Left kidney (tissue), 2 donors: Measurements from ENCODE around the gene ANKK1. TPM values are rescaled to one million over a fixed set of nuclear protein-coding genes. Genes with fewer than 3 reads are reported as not detected.

Experiments
- DNase-seq: peaks from one replicate; pipeline ENCODE4 v3.0.0-alpha.2; 2013
- polyA plus RNA-seq: library from polyadenylated mRNA; unstranded; fragments of 120-200 nt; gene quantifications from one replicate; pipeline ENCODE4 v1.2.1, GENCODE V29; 2013; ENCODE audit not compliant: insufficient read length

Gene ANKK1
- polyA plus RNA-seq, 1 donor, result 0.60 TPM

- DNase-seq, result no peak
Observed at GRCh38 chr11:113377681-113378412, 9.7 kb upstream of the ANKK1 start.

- DNase-seq, result no peak
Observed at GRCh38 chr11:113378692-113379091, 8.9 kb upstream of the ANKK1 start.

GRCh38 chr11:113382121-113382520 is 5.5 kb upstream of the ANKK1 start:
- no peak for DNase-seq

- no peak for DNase-seq
Observed at GRCh38 chr11:113384551-113384950, 3.0 kb upstream of the ANKK1 start.

- DNase-seq, result no peak
Observed at GRCh38 chr11:113385749-113386148, 1.8 kb upstream of the ANKK1 start.

- DNase-seq, result no peak
Observed at GRCh38 chr11:113386866-113387265, 713 bp upstream of the ANKK1 start.

GRCh38 chr11:113389272-113389671 is 1.7 kb downstream of the ANKK1 start:
- no peak for DNase-seq

GRCh38 chr11:113392236-113392921 is 4.8 kb downstream of the ANKK1 start:
- DNase-seq, result no peak

- DNase-seq, result no peak
Observed at GRCh38 chr11:113393501-113393985, 6.0 kb downstream of the ANKK1 start.

- DNase-seq, result no peak
Observed at GRCh38 chr11:113394919-113395318, 7.3 kb downstream of the ANKK1 start.

- DNase-seq, result no peak
Observed at GRCh38 chr11:113395782-113396336, 8.3 kb downstream of the ANKK1 start.

- DNase-seq, result no peak
Observed at GRCh38 chr11:113396690-113397089, 9.1 kb downstream of the ANKK1 start.

- no peak for DNase-seq
Observed at GRCh38 chr11:113397212-113397611, 9.6 kb downstream of the ANKK1 start.

GRCh38 chr11:113397821-113398220 is 10.2 kb downstream of the ANKK1 start:
- DNase-seq, result no peak

GRCh38 chr11:113398669-113399430 is 11.3 kb downstream of the ANKK1 start:
- DNase-seq, result no peak

- DNase-seq, result no peak
Observed at GRCh38 chr11:113400631-113401230, 13.2 kb downstream of the ANKK1 start.

GRCh38 chr11:113401718-113402117 is 14.1 kb downstream of the ANKK1 start:
- DNase-seq, result no peak

GRCh38 chr11:113404859-113405430 is 17.4 kb downstream of the ANKK1 start:
- no peak for DNase-seq

GRCh38 chr11:113405724-113406478 is 18.3 kb downstream of the ANKK1 start:
- DNase-seq, result no peak

GRCh38 chr11:113407163-113407562 is 19.6 kb downstream of the ANKK1 start:
- DNase-seq, result no peak

GRCh38 chr11:113408206-113408605 is 20.6 kb downstream of the ANKK1 start:
- DNase-seq, result no peak
